H1 (cell line): ENCODE data around the gene CYYR1. TPM values are rescaled to one million over a fixed set of nuclear protein-coding genes. Genes with fewer than 3 reads are reported as not detected.

Source experiments
- CTCF ChIA-PET: fragments of 300-600 bp; sonication (Branson Sonifier 250); formaldehyde crosslinking; loops from one replicate; lab custom pipeline; 2021; ENCODE audit not compliant: partially characterized antibody; lab: Charles Lee
- POLR2A ChIA-PET: fragments of 300-600 bp; sonication (Branson Sonifier 250); formaldehyde crosslinking; loops from one replicate; lab custom pipeline; 2021; ENCODE audit warnings: inconsistent platforms; ENCODE audit not compliant: partially characterized antibody; lab: Charles Lee
- DNase-seq, 2 experiments: peaks; one replicate each; pipeline versions ENCODE4 v3.0.0 to v3.0.0-alpha.2; 2010 to 2022; ENCODE audit warnings: low spot score in 2 of 2, low read depth in 1 of 2, mixed read lengths in 1 of 2
- FAIRE-seq: peaks from 2 replicates; lab custom pipeline; 2011; peaks lifted over from hg19 to GRCh38; lab: Jason Lieb, UNC
- H2AFZ ChIP-seq: 2 replicates; pipeline ENCODE4 v1.8.1; 2012; ENCODE audit warnings: low read length, inconsistent platforms
- H2AK5ac ChIP-seq: 2 replicates; pipeline ENCODE4 v1.6.1; 2013; ENCODE audit warnings: low read depth, low read length
- H2BK120ac ChIP-seq: replicated peaks from 2 replicates; pipeline ENCODE3; 2013; ENCODE audit warnings: low read depth, low read length, inconsistent platforms
- H2BK12ac ChIP-seq: 2 replicates; pipeline ENCODE4 v1.6.1; 2013; ENCODE audit warnings: low read depth, low read length
- H2BK15ac ChIP-seq: 2 replicates; pipeline ENCODE4 v1.6.1; 2013; ENCODE audit warnings: low read length
- H2BK20ac ChIP-seq: 2 replicates; pipeline ENCODE4 v1.6.1; 2013; ENCODE audit warnings: low read length
- H2BK5ac ChIP-seq: 2 replicates; pipeline ENCODE4 v1.6.1; 2013; ENCODE audit warnings: low read depth, low read length
- H3K14ac ChIP-seq: 2 replicates; pipeline ENCODE4 v1.6.1; 2013; ENCODE audit warnings: inconsistent platforms; ENCODE audit not compliant: insufficient read length
- H3K18ac ChIP-seq: 2 replicates; pipeline ENCODE4 v1.6.1; 2013; ENCODE audit warnings: low read length; ENCODE audit errors: extremely low read depth
- H3K23ac ChIP-seq: 2 replicates; pipeline ENCODE4 v1.6.1; 2013; ENCODE audit warnings: inconsistent platforms; ENCODE audit not compliant: insufficient read length
- H3K23me2 ChIP-seq: 2 replicates; pipeline ENCODE4 v1.6.1; 2013; ENCODE audit warnings: low read depth, low read length
- H3K27ac ChIP-seq: 2 replicates; pipeline ENCODE4 v1.6.1; 2011; ENCODE audit warnings: low read depth, low read length, inconsistent platforms
- H3K27me3 ChIP-seq, 4 experiments: replicated peaks in 1 of 4; 1 replicate in 1 of 4; 2 replicates in 3 of 4; pipeline versions ENCODE4 v1.6.1 to v1.8.1; 2011 to 2013; ENCODE audit warnings: low read length in 3 of 4, mild to moderate bottlenecking in 3 of 4, inconsistent platforms in 2 of 4, mixed read lengths in 2 of 4, moderate library complexity in 1 of 4; ENCODE audit not compliant: control insufficient read depth in 3 of 4, insufficient read depth in 3 of 4; ENCODE audit errors: extremely low read depth in 1 of 4
- H3K36me3 ChIP-seq, 4 experiments: 2 replicates each; pipeline versions ENCODE4 v1.6.1 to v1.8.1; 2011 to 2013; ENCODE audit warnings: mild to moderate bottlenecking in 4 of 4, low read length in 3 of 4, moderate library complexity in 2 of 4, control low read depth in 1 of 4, inconsistent platforms in 1 of 4; ENCODE audit not compliant: insufficient read depth in 4 of 4, control insufficient read depth in 2 of 4
- H3K4ac ChIP-seq: replicated peaks from 2 replicates; pipeline ENCODE3; 2013; ENCODE audit warnings: low read length, low read depth, mixed read lengths, inconsistent platforms; ENCODE audit not compliant: insufficient read length
- H3K4me1 ChIP-seq, 4 experiments: replicated peaks in 1 of 4; 1 replicate in 1 of 4; 2 replicates in 3 of 4; pipeline versions ENCODE4 v1.6.1 to v1.8.1; 2011 to 2013; ENCODE audit warnings: low read length in 3 of 4, inconsistent platforms in 2 of 4, mixed read lengths in 1 of 4; ENCODE audit not compliant: insufficient read depth in 4 of 4, control insufficient read depth in 3 of 4
- H3K4me2 ChIP-seq, 2 experiments: 2 replicates each; pipeline versions ENCODE4 v1.6.1 to v1.8.1; 2011 to 2013; ENCODE audit warnings: low read depth in 2 of 2, low read length in 2 of 2, control low read depth in 1 of 2, inconsistent platforms in 1 of 2, mild to moderate bottlenecking in 1 of 2; ENCODE audit not compliant: insufficient read depth in 1 of 2
- H3K4me3 ChIP-seq, 4 experiments: fragments of 200-600, 300-600 bp in 1 of 4; sonication (generic), shearing (Covaris generic), sonication (Bioruptor Twin) in 1 of 4; 2 replicates each; pipeline versions ENCODE4 v1.5.1 to v1.8.1; 2011 to 2016; ENCODE audit warnings: low read length in 4 of 4, low read depth in 3 of 4, control low read depth in 2 of 4, inconsistent platforms in 2 of 4, mild to moderate bottlenecking in 2 of 4, mixed read lengths in 1 of 4, moderate library complexity in 1 of 4; ENCODE audit not compliant: insufficient read depth in 2 of 4; ENCODE audit errors: extremely low read depth in 1 of 4
- H3K56ac ChIP-seq: replicated peaks from 2 replicates; pipeline ENCODE3; 2013; ENCODE audit warnings: low read depth, mild to moderate bottlenecking, mixed read lengths, low read length, inconsistent platforms; ENCODE audit not compliant: insufficient read length
- H3K79me1 ChIP-seq: 2 replicates; pipeline ENCODE4 v1.6.1; 2013; ENCODE audit warnings: low read depth, low read length, control low read depth
- H3K79me2 ChIP-seq, 2 experiments: 2 replicates each; pipeline versions ENCODE4 v1.6.1 to v1.8.1; 2012 to 2013; ENCODE audit warnings: low read length in 2 of 2, mild to moderate bottlenecking in 2 of 2, inconsistent platforms in 1 of 2; ENCODE audit not compliant: insufficient read depth in 2 of 2, control insufficient read depth in 1 of 2
- H3K9ac ChIP-seq, 4 experiments: replicated peaks in 1 of 4; 1 replicate in 1 of 4; 2 replicates in 3 of 4; pipeline versions ENCODE4 v1.6.1 to v1.8.1; 2011 to 2013; ENCODE audit warnings: low read depth in 3 of 4, low read length in 3 of 4, control low read depth in 2 of 4, mild to moderate bottlenecking in 2 of 4, moderate library complexity in 2 of 4, inconsistent platforms in 1 of 4; ENCODE audit errors: extremely low read depth in 1 of 4
- H3K9me3 ChIP-seq, 2 experiments: 2 replicates each; pipeline versions ENCODE4 v1.6.1 to v1.8.1; 2012 to 2013; ENCODE audit warnings: mild to moderate bottlenecking in 2 of 2, moderate library complexity in 2 of 2, control low read depth in 1 of 2, inconsistent platforms in 1 of 2, low read depth in 1 of 2, low read length in 1 of 2, mixed read lengths in 1 of 2; ENCODE audit not compliant: insufficient read depth in 2 of 2
- H4K20me1 ChIP-seq, 2 experiments: replicated peaks in 1 of 2; 2 replicates each; pipeline versions ENCODE3 to v1.8.1; 2011 to 2013; ENCODE audit warnings: inconsistent platforms in 2 of 2, low read length in 2 of 2, mild to moderate bottlenecking in 1 of 2; ENCODE audit not compliant: insufficient read depth in 2 of 2, control insufficient read depth in 1 of 2
- H4K5ac ChIP-seq: 2 replicates; pipeline ENCODE4 v1.6.1; 2013; ENCODE audit warnings: low read length, low read depth, mixed read lengths, inconsistent platforms; ENCODE audit not compliant: insufficient read length
- H4K8ac ChIP-seq: 2 replicates; pipeline ENCODE4 v1.8.0; 2013; ENCODE audit warnings: mild to moderate bottlenecking, moderate library complexity, low read length, inconsistent platforms; ENCODE audit not compliant: insufficient read depth; ENCODE audit errors: extremely low read depth
- H4K91ac ChIP-seq: replicated peaks from 2 replicates; pipeline ENCODE3; 2013; ENCODE audit warnings: low read length, mixed read lengths, inconsistent platforms; ENCODE audit not compliant: insufficient read length
- ATF3 ChIP-seq: IDR thresholded peaks from 2 replicates; pipeline ENCODE4 v1.6.1; 2011; ENCODE audit warnings: low read depth, mild to moderate bottlenecking, low read length; ENCODE audit not compliant: insufficient read depth
- CHD1 ChIP-seq: IDR thresholded peaks from 2 replicates; pipeline ENCODE4 v1.6.1; 2012; ENCODE audit warnings: low read depth, low read length, improper control_type of control experiment
- FOSL1 ChIP-seq: IDR thresholded peaks from 2 replicates; pipeline ENCODE4 v1.6.1; 2011; ENCODE audit warnings: mild to moderate bottlenecking, low read depth, low read length, moderate library complexity; ENCODE audit not compliant: insufficient read depth
- KDM1A ChIP-seq: fragments of 200-600, 300-600 bp; sonication (generic); IDR thresholded peaks from 2 replicates; pipeline ENCODE4 v1.7.1; 2016; ENCODE audit warnings: mild to moderate bottlenecking, low read length, borderline replicate concordance
- KDM5A ChIP-seq: fragments of 200-600 bp; IDR thresholded peaks from 2 replicates; pipeline ENCODE4 v1.7.1; 2012; ENCODE audit warnings: mild to moderate bottlenecking, low read length, inconsistent platforms, mixed read lengths
- MAFK ChIP-seq: IDR thresholded peaks from 2 replicates; pipeline ENCODE4 v1.6.1; 2012; ENCODE audit warnings: low read depth, mild to moderate bottlenecking, improper control_type of control experiment, low read length
- PHF8 ChIP-seq: fragments of 200-600 bp; sonication (generic); conservative IDR thresholded peaks from 2 replicates; pipeline ENCODE4 v1.7.1; 2012; ENCODE audit warnings: low read depth, mild to moderate bottlenecking, inconsistent platforms, low read length, moderate library complexity
- POLR2A ChIP-seq, 2 experiments: IDR thresholded peaks; 1 replicate in 1 of 2; 2 replicates in 1 of 2; pipeline ENCODE4 v1.6.1; 2011; ENCODE audit warnings: low read depth in 2 of 2, low read length in 2 of 2, mild to moderate bottlenecking in 2 of 2; ENCODE audit errors: control extremely low read depth in 1 of 2
- RNF2 ChIP-seq: fragments of 200-900, 300-1000 bp; sonication (generic); IDR thresholded peaks from 2 replicates; pipeline ENCODE4 v1.7.1; 2016; ENCODE audit warnings: borderline replicate concordance, low read depth, mild to moderate bottlenecking, antibody characterized with exemption, low read length; ENCODE audit not compliant: poor library complexity, severe bottlenecking; ENCODE audit errors: missing control alignments
- SP1 ChIP-seq: IDR thresholded peaks from 2 replicates; pipeline ENCODE4 v1.6.1; 2011; ENCODE audit warnings: low read depth, low read length
- YY1 ChIP-seq: IDR thresholded peaks from 2 replicates; pipeline ENCODE4 v1.6.1; 2011; ENCODE audit warnings: low read depth, mild to moderate bottlenecking, low read length
- ZNF274 ChIP-seq: IDR thresholded peaks from 2 replicates; pipeline ENCODE4 v1.7.0; 2012; ENCODE audit warnings: low read length, borderline replicate concordance; ENCODE audit errors: extremely low read depth
- WGBS, 2 experiments: shearing (Covaris generic) in 1 of 2; methylation state at CpG; one replicate each; pipeline versions ENCODE4 v1.1.6 to v1.1.7; 2013 to 2015; ENCODE audit warnings: low lambda C conversion rate in 2 of 2, mixed read lengths in 2 of 2, inconsistent platforms in 1 of 2, low coverage in 1 of 2, missing lambda C conversion rate in 1 of 2; ENCODE audit not compliant: insufficient replicate concordance in 2 of 2, insufficient coverage in 1 of 2, insufficient read length in 1 of 2; ENCODE audit errors: extremely low coverage in 1 of 2, missing lambda C conversion rate in 1 of 2; 5-methylcytosine and 5-hydroxymethylcytosine counted together
- polyA plus RNA-seq, 7 experiments: library from polyadenylated mRNA; depleted of rRNA in 3 of 7; stranded (reverse) in 5 of 7; unstranded in 2 of 7; fragments of >200 nt in 5 of 7; fragments of 200-250 nt in 2 of 7; gene quantifications; 1 replicate in 5 of 7; 2 replicates in 1 of 7; 4 replicates in 1 of 7; pipeline versions ENCODE4 v1.2.1 to v1.2.3, GENCODE V29; 2011 to 2013; ENCODE audit warnings: missing spikeins in 2 of 7, mixed read lengths in 2 of 7
- total RNA-seq: library from RNA; stranded (reverse); fragmentation: NEBNext Ultra II Directional; extraction: Animal tissue kit (Norgen Biotek cat#: 25700); gene quantifications from 2 replicates; pipeline ENCODE4 v1.2.1, GENCODE V29; 2021

Gene CYYR1
- total and polyA plus RNA-seq, 2 of the 8 experiments (the other 6 are each of a cell fraction or from before 2014, with no cell fraction given) = 12.2 to 37.9 TPM

GRCh38 chr21:26501495-26502021 is 71.5 kb downstream of the CYYR1 start:
- 90% methylated on average over 3 of the region's 3 CpGs; no CpG with 5 or more reads in 1 of the 2 experiments for WGBS, 2 experiments
- no peak overlapping the region for H4K5ac ChIP-seq
- no peak overlapping the region for H2BK15ac ChIP-seq
- ChIA-PET POLR2A (no interaction called here), CTCF (interaction anchor here (1.4 kb wide), 1 partner anchor 11 kb away, joined by 3 read pairs; no protein-coding TSS in a partner anchor)
- H3K9me3 ChIP-seq = no peaks in the 10 kb centered on the region
- H3K9ac ChIP-seq = no peak overlapping the region
- H3K4me1 ChIP-seq = no peaks in the 10 kb centered on the region
- no peak overlapping the region for H3K27ac ChIP-seq
- no peak overlapping the region for H2BK5ac ChIP-seq
- no peak overlapping the region for H3K56ac ChIP-seq
- H2BK120ac ChIP-seq = no peak overlapping the region
- no peak overlapping the region for H2AFZ ChIP-seq
- no peaks in the 10 kb centered on the region; the same call in 1 of the 2 replicates for H3K79me1 ChIP-seq
- H4K20me1 ChIP-seq = no peaks in the 10 kb centered on the region
- H2BK20ac ChIP-seq = no peak overlapping the region
- H3K79me2 ChIP-seq = no peaks in the 10 kb centered on the region
- FAIRE-seq = no peak
- no peaks in the 10 kb centered on the region for H3K23me2 ChIP-seq
- no peak overlapping the region for H2BK12ac ChIP-seq
- no peak overlapping the region for H3K4me2 ChIP-seq
- H3K36me3 ChIP-seq = no peaks in the 10 kb centered on the region
- no peak overlapping the region for H3K23ac ChIP-seq
- H3K4ac ChIP-seq = no peak overlapping the region
- no peaks in the 10 kb centered on the region for H3K27me3 ChIP-seq
- no peak overlapping the region for H3K18ac ChIP-seq
- no peak overlapping the region for H2AK5ac ChIP-seq
- no peak overlapping the region for H4K91ac ChIP-seq
- H3K14ac ChIP-seq = no peak overlapping the region
- no peak overlapping the region for H3K4me3 ChIP-seq
- no peak for DNase-seq
- H4K8ac ChIP-seq = no peak overlapping the region
- TF ChIP-seq FOSL1 = no peak
- no peak for TF ChIP-seq KDM1A
- no peak for TF ChIP-seq ATF3
- no peak for TF ChIP-seq SP1
- TF ChIP-seq ZNF274 = no peak
- no peak for TF ChIP-seq MAFK
- TF ChIP-seq RNF2 = no peak
- TF ChIP-seq KDM5A = no peak
- no peak for TF ChIP-seq PHF8
- no peak for TF ChIP-seq YY1
- TF ChIP-seq POLR2A (IDR thresholded peaks at IDR 0.05; ENCODE audit: control extremely low read depth in 1 of 2, low read depth in 2 of 2, low read length in 2 of 2) = no peak
- TF ChIP-seq CHD1 = no peak
